Bronchial epithelial cell (primary cell): ENCODE data around the gene SAMD10. TPM values are rescaled to one million over a fixed set of nuclear protein-coding genes. Genes with fewer than 3 reads are reported as not detected.
A peak's percentile ranks its signal among the peaks of the same experiment; 100 is the strongest.

Experiments used
- DNase-seq: peaks from one replicate; pipeline ENCODE4 v3.0.0-alpha.2; 2010; ENCODE audit warnings: low read depth
- FAIRE-seq: peaks from 2 replicates; lab custom pipeline; 2011; peaks lifted over from hg19 to GRCh38; lab: Jason Lieb, UNC
- H3K27me3 ChIP-seq: 2 replicates; pipeline ENCODE4 v1.5.1; 2011; ENCODE audit warnings: low read length; ENCODE audit not compliant: control insufficient read depth, insufficient read depth
- H3K36me3 ChIP-seq: 2 replicates; pipeline ENCODE4 v1.5.1; 2011; ENCODE audit warnings: low read length; ENCODE audit not compliant: control insufficient read depth, insufficient read depth
- H3K4me3 ChIP-seq: 2 replicates; pipeline ENCODE4 v1.5.1; 2011; ENCODE audit warnings: mild to moderate bottlenecking, low read depth, low read length, control low read depth
- total RNA-seq: library from RNA; depleted of rRNA; stranded (reverse); fragments of >200 nt; gene quantifications from 2 replicates; pipeline ENCODE4 v1.2.1, GENCODE V29; 2014
- TF ChIP-seq, protein P1 (sequence below): IDR thresholded peaks from 2 replicates; pipeline ENCODE4 v1.5.1; 2011; ENCODE audit warnings: mild to moderate bottlenecking, moderate library complexity, low read length, control low read depth, inconsistent platforms; ENCODE audit not compliant: insufficient read depth, severe bottlenecking

SAMD10 gene
- total RNA-seq, 1 donor from 2014 or later = 1.1 TPM

DNA sequence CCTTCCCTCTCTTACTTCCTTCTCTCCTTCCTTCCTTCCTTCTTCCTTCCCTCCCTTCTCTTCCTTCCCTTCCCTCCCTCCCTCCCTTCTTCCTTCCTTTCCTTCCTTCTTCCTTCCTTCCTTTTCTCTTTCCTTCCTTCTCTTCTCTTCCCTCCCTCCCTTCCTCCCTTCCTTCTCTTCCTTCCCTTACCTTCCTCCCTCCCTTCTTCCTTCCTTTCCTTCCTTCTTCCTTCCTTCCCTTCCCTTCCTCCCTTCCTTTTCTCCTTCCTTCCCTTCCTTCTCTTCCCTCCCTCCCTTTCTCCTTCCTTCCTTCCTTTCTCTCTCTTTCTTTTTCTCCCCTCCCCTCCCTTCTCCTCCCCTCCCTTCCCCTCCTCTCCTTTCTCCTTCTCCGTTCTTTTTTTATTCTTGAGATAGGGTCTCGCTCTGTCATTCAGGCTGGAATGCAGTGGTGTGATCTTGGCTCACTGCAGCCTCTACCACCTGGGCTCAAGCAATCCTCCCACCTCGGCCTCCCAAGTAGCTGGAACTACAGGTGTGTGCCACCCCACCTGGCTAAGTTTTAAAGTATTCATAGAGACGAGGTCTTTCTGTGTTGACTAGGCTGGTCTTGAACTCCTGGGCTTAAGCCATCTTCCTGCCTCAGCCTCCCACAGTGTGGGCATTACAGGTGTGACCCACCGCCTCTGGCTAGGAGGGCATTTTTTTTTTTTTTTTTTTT is 8.6 kb downstream of the SAMD10 start:
- H3K36me3 ChIP-seq = peaks cover 7% of the 10 kb centered on the region
- TF ChIP-seq, protein P1, sequence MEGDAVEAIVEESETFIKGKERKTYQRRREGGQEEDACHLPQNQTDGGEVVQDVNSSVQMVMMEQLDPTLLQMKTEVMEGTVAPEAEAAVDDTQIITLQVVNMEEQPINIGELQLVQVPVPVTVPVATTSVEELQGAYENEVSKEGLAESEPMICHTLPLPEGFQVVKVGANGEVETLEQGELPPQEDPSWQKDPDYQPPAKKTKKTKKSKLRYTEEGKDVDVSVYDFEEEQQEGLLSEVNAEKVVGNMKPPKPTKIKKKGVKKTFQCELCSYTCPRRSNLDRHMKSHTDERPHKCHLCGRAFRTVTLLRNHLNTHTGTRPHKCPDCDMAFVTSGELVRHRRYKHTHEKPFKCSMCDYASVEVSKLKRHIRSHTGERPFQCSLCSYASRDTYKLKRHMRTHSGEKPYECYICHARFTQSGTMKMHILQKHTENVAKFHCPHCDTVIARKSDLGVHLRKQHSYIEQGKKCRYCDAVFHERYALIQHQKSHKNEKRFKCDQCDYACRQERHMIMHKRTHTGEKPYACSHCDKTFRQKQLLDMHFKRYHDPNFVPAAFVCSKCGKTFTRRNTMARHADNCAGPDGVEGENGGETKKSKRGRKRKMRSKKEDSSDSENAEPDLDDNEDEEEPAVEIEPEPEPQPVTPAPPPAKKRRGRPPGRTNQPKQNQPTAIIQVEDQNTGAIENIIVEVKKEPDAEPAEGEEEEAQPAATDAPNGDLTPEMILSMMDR = no peak
- DNase-seq (no peak), FAIRE-seq (no peak)
- no peaks in the 10 kb centered on the region for H3K27me3 ChIP-seq
- H3K4me3 ChIP-seq = no peak overlapping the region

DNA sequence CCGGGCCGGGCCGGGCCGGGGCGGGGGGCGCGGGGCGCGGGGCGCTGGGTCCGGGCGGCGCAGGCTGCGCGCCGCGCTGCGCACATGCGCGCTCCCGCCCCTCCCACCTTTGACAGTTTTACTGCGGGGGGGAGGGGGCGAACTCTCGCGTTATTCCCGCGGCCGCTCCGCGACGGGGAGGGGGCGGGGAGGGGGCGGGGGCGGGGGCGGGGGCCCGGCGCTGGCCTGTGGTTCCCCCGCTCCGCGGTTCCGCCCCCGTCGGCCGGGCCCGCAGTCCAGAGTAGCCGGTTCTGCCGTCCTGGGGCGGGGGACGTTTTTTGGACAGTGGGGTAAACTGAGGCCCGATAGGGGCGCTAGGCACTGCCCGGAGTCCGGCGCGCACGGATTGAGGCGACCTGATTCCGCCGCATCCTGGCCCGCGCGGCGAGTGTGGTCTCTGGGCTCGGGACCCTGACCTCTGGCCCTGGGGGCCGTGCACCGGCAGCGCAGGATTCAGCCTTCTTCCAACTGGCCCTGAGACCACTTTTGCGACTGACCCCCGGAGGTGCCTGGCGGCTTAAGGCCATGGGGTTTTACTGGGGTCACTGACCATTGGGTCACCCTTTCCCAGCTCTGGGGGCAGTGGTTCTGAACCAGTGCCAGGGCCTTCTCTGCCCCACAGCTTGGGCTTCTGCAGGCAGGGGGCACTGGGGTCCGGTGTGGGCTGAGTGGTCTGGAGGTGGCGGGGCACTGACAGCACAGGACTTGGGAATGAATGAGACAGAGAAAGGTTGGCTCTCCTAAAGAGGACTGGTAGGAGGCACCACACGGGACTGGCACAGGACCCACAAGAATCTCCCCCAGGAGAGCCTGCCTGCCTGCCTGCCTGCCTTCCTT is 9.4 kb downstream of the SAMD10 start, which contains the start of gene ZNF512B:
TSS of gene ZNF512B (minus strand) at position 93 of the 876 bp plus-strand sequence. CDS start 1,980 bp downstream, outside the sequence.
- DNase-seq (no peak), FAIRE-seq (no peak)
- peak within 1 kb of the TSS; percentile 51 for H3K4me3 ChIP-seq
- peaks cover 7% of the 10 kb centered on the region for H3K36me3 ChIP-seq
- H3K27me3 ChIP-seq = no peaks in the 10 kb centered on the region
- TF ChIP-seq, protein P1 = no peak

DNA sequence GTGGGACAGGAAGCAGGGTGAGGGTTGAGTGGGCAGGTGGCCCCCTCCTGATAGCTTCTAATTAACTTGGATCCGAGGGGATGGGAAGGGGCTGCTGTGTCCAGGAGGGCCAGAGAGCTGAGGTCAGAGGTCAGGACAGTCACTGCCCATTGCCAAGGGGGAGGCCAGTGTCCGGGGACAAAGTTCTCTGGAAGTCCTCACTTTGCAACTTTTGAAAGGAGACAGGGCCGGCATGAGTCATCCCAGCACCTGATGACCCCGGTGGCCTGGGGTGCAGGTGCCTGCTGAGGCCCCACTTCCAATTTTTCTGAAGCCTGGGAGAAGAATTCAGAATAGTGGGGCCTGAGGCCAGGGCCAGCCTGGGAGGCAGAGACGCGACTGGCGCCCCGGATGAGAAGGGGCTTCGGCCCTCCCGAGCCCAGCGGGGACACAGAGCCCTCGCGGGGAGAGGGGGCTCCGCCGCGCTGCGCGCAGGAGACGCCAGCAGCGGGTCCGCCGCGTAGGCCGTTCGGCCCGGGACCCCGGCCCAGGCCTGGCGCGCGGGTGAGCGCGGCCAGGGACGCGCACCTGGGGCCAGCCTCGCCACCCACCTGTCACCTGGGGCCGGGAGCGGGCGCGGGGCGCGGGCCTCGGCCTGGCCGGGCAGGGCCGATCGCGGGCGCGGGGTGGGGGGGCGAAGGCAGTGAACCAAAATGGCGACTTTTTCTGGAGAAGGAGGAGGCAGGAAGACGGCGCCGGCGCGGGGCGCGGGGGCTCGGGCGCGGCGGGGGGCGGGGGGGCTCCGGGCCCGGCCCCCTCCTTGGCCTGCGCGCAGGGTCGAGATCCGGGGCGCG is 10.3 kb downstream of the SAMD10 start:
- Histone ChIP-seq H3K36me3 (peaks cover 7% of the 10 kb centered on the region), H3K27me3 (no peaks in the 10 kb centered on the region), H3K4me3 (peak overlapping the region; percentile 51)
- TF ChIP-seq, protein P1 = no peak
- DNase-seq (no peak), FAIRE-seq (no peak)

DNA sequence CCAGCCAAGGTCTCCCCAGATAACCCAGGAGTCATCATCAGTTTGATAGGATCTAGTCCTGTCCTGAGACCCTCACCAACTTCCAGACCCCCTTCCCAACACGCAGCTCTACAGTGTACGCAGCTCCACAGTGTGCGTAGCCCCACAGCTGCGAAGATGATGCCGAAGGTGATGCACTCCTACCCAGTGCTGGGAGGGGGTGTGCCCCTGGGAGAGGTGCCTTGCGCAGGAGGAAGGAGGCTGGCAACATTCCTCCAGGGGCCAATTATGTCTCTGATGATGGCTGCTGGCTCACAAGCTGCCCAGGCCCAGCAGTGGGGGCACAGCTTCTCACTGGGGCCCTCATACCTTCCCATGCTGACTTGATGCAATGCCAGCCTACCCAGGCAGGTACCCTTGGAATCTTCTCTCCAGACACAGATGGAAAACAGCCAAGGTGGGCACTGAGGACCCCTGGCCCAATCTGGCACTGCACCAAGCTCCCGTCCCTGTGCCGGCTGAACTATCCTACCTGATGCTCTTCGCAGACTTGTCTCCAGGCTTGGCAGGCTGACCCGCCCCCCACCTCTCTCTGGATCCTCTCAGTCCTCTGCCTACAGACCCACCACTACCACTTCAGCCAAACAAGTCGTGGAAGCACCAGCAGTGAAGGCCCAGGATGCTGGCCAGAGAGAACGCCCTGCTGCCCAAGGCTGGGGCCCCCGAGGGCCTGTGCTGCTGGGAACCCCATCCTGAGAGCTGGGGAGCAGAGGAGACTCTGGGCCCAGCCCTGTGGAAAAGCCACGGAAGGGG is 11.1 kb downstream of the SAMD10 start:
- no peak for DNase-seq
- Histone ChIP-seq H3K36me3 (peaks cover 13% of the 10 kb centered on the region), H3K27me3 (no peaks in the 10 kb centered on the region), H3K4me3 (peak overlapping the region; percentile 51)
- TF ChIP-seq, protein P1 = no peak
- FAIRE-seq = no peak
